K562 (cell line): ENCODE results near the gene AUNIP. TPM values are rescaled to one million over a fixed set of nuclear protein-coding genes. Genes with fewer than 3 reads are reported as not detected.
A peak's percentile ranks its signal among the peaks of the same experiment; 100 is the strongest.

Experiments
- ARID3B ChIP-seq: fragments of 250-450 bp; sonication (Bioruptor Pico); IDR thresholded peaks from 2 replicates; pipeline ENCODE4 v1.4.0; 2020; ENCODE audit warnings: borderline replicate concordance
- EGR1 ChIP-seq: fragments of 450-650 bp; conservative IDR thresholded peaks from 2 replicates; pipeline ENCODE4 v1.6.1; 2017; ENCODE audit warnings: mild to moderate bottlenecking
- ETV1 ChIP-seq: fragments of 450-650 bp; conservative IDR thresholded peaks from 2 replicates; pipeline ENCODE4 v1.6.1; 2016; ENCODE audit warnings: missing genetic modification characterization, control low read depth, low read depth, missing compliant biosample characterization
- KLF1 ChIP-seq: fragments of 450-650 bp; IDR thresholded peaks from 2 replicates; pipeline ENCODE4 v1.6.1; 2016; ENCODE audit warnings: missing genetic modification characterization, missing compliant biosample characterization
- LEF1 ChIP-seq: fragments of 450-650 bp; IDR thresholded peaks from 2 replicates; pipeline ENCODE4 v1.6.1; 2016; ENCODE audit warnings: mild to moderate bottlenecking
- MEF2D ChIP-seq: conservative IDR thresholded peaks from 2 replicates; pipeline ENCODE4 v1.6.1; 2016; ENCODE audit warnings: low read depth, missing genetic modification characterization, missing compliant biosample characterization
- MEIS2 ChIP-seq: fragments of 450-650 bp; IDR thresholded peaks from 2 replicates; pipeline ENCODE4 v1.6.1; 2014; ENCODE audit warnings: mild to moderate bottlenecking; ENCODE audit not compliant: partially characterized antibody
- RBM25 ChIP-seq: fragments of 200-400 bp; formaldehyde crosslinking; IDR thresholded peaks from 2 replicates; pipeline ENCODE4 v1.6.1; 2018; ENCODE audit warnings: low read length, low read depth, moderate library complexity; ENCODE audit not compliant: severe bottlenecking
- RREB1 ChIP-seq: fragments of 250-450 bp; sonication (Bioruptor Pico); IDR thresholded peaks from 2 replicates; pipeline ENCODE4 v1.4.0; 2020
- SMARCC2 ChIP-seq: fragments of 450-650 bp; IDR thresholded peaks from 2 replicates; pipeline ENCODE4 v1.6.1; 2017; ENCODE audit warnings: antibody characterized with exemption, moderate library complexity, mild to moderate bottlenecking, low read depth
- TAF1 ChIP-seq: IDR thresholded peaks from 2 replicates; pipeline ENCODE4 v1.6.1; 2011; ENCODE audit warnings: mild to moderate bottlenecking, low read length, moderate library complexity; ENCODE audit not compliant: insufficient read depth, control insufficient read depth, severe bottlenecking; ENCODE audit errors: extremely low read depth
- TAF7 ChIP-seq: fragments of 450-650 bp; IDR thresholded peaks from 2 replicates; pipeline ENCODE4 v1.6.1; 2016; ENCODE audit warnings: missing genetic modification characterization, missing compliant biosample characterization
- ZBTB2 ChIP-seq: fragments of 450-650 bp; IDR thresholded peaks from 2 replicates; pipeline ENCODE4 v1.6.1; 2016; ENCODE audit warnings: antibody characterized with exemption
- ZMIZ1 ChIP-seq, 2 experiments: fragments of 150-350 bp in 1 of 2; IDR thresholded peaks; 2 replicates each; pipeline ENCODE4 v1.6.1; 2012 to 2016; ENCODE audit warnings: low read depth in 2 of 2, low read length in 2 of 2, mild to moderate bottlenecking in 1 of 2, moderate library complexity in 1 of 2
- polyA plus RNA-seq, 8 experiments: library from polyadenylated mRNA; depleted of rRNA in 4 of 8; stranded (reverse) in 5 of 8; unstranded in 3 of 8; fragments of >200 nt; fragmentation: Nextera tagmentation in 2 of 8; fragmentation: Illumina TruSeq in 1 of 8; extraction: Ambion mirVana in 2 of 8; extraction: Trizol in 1 of 8; gene quantifications; 2 replicates each; pipeline versions ENCODE4 v1.2.1 to v1.2.3, GENCODE V29; 2011 to 2014; ENCODE audit warnings: inconsistent platforms in 1 of 8, missing spikeins in 1 of 8
- total RNA-seq, 7 experiments: library from RNA; depleted of rRNA in 6 of 7; stranded (reverse); fragments of >200 nt in 6 of 7; fragmentation: Illumina TruSeq in 2 of 7; extraction: Trizol in 2 of 7; gene quantifications; 2 replicates each; pipeline versions ENCODE4 v1.2.1 to v1.2.3, GENCODE V29; 2011 to 2021; ENCODE audit warnings: low replicate concordance in 1 of 7

Gene AUNIP
- total and polyA plus RNA-seq, 9 of the 15 experiments (the other 6 are each of a cell fraction or from before 2014, with no cell fraction given), result 12.1 to 53.8 (median 47.1) TPM

GRCh38 chr1:25858906-25859789 lies at the start of gene AUNIP (continued):
- TF ChIP-seq RREB1 (CRISPR knock-in tag), result no peak
- TF ChIP-seq RBM25, result peak; percentile 38
- no peak for TF ChIP-seq MEF2D
- peak; percentile 56 for TF ChIP-seq MEIS2
- TF ChIP-seq TAF1, result peak; percentile 99
- TF ChIP-seq TAF7 (tag), result peak; percentile 81
- TF ChIP-seq EGR1, result peak; percentile 97
- TF ChIP-seq ARID3B (CRISPR knock-in tag), result no peak
- no peak for TF ChIP-seq ETV1 (tag)
- 0 out of 4 replicates have a peak, but pooled peaks of 1 of the 2 experiments have one; percentile 40 for TF ChIP-seq ZMIZ1 (IDR thresholded peaks at IDR 0.05; ENCODE audit: low read depth in 2 of 2, low read length in 2 of 2)
- peak; percentile 13; the same call in 1 of the 2 replicates for TF ChIP-seq LEF1
- TF ChIP-seq ZBTB2, result peak; percentile 62
- peak; percentile 55 for TF ChIP-seq KLF1 (tag)
- no peak for TF ChIP-seq SMARCC2
